HG02610 (cell line): Measurements from ENCODE around the gene NFATC4.
"Not testable (repeated sequence)": the region's sequence is repeated elsewhere in the genome, so short reads cannot be mapped to it uniquely, and the experiment has no call there.

Experiments
- ATAC-seq: cut with Tn5 transposase; IDR thresholded peaks from one replicate; pipeline ENCODE4 v1.9.1; 2021; ENCODE audit warnings: mild to moderate bottlenecking, moderate library complexity; ENCODE audit not compliant: unreplicated experiment

NFATC4 gene

DNA sequence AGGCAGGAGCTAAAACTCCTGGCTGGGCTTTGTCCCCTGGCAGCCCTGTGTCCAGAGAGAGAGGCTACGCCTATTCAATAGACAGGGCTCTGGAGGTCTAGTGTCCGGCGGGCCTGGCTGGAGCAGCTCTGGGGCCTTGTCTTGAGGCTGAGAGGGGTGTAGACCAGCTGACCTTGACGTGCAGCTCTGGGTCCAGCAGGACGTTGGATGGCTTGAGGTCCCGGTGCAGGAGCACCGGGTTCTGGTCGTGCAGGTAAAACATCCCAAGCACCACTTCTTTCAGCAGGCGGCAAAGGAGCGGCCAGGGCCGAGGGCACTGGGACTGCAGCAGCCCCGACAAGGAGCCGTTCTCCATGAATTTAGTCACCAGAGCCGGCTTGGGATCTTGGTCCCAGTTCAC, 29.1 kb upstream of the NFATC4 start:
- no peak for ATAC-seq

DNA sequence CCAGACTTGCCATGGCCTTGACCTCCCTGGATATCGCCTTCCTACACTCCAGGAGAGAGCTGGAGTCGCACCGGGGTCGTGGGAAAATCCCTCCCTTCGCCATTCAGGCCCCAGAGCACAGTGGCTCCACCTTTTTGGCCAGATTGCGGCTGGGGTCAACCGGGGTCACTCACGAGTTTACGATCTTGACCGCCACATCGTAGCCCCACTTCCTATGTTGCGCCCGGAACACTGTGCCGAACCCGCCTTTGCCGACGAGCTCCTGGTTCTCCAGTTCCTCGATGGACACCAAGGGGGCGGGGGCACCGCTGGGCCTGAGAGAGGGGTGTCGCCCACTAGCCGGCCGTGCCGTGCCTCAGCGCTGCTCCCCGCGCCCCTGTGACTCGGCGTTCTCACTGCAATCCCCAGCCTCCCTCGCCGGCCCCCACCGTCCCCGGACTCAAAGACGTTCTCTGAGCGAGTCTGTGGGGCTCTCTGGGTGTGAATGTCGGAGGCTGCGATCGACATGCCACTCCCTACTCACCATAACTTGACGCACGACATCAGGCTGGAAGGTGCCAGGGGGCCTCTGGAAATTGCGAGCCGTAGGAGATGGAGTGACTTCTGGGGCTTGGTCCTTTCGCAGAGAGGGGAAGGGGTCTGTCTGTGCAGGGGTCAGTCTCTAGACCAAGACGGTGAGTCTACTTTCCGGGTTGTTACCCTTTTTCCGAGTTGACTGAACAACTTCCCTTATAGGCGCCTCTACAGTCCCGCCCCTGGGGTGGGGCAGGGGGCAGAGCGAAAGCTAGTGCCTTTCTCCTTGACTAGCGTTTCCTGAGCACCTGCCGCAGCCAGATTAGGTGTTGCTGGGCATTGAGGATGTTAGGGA, 28.5 kb upstream of the NFATC4 start, which contains the start of gene RIPK3:
Gene RIPK3, minus strand, starts transcription at position 708 of the 868 bp plus-strand sequence. Its CDS starts 165 bp downstream, at position 543.
- ATAC-seq, result peak; percentile 87

DNA sequence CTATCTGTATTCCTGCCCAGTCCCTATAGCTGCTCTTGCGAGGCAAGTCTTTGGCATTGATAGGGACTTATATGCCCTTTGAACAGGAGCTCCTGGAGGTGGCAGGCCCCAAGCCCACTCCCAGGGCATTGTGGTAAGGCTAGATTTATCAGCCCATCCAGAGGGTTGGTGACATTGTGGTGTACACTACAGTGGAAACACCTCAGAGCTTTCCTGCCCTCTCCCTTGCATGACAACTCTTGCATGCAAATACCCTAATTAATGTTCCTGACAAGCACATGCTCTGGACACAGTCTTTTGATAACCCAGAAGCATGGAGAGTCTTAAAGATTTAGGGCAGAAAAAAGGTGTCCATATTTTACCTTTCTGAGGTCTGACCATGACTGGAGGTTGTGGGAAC, 27.4 kb upstream of the NFATC4 start:
- ATAC-seq, result no peak

GRCh38 chr14:24342889-24343288, 25.1 kb upstream of the NFATC4 start:
- ATAC-seq, result no peak

DNA sequence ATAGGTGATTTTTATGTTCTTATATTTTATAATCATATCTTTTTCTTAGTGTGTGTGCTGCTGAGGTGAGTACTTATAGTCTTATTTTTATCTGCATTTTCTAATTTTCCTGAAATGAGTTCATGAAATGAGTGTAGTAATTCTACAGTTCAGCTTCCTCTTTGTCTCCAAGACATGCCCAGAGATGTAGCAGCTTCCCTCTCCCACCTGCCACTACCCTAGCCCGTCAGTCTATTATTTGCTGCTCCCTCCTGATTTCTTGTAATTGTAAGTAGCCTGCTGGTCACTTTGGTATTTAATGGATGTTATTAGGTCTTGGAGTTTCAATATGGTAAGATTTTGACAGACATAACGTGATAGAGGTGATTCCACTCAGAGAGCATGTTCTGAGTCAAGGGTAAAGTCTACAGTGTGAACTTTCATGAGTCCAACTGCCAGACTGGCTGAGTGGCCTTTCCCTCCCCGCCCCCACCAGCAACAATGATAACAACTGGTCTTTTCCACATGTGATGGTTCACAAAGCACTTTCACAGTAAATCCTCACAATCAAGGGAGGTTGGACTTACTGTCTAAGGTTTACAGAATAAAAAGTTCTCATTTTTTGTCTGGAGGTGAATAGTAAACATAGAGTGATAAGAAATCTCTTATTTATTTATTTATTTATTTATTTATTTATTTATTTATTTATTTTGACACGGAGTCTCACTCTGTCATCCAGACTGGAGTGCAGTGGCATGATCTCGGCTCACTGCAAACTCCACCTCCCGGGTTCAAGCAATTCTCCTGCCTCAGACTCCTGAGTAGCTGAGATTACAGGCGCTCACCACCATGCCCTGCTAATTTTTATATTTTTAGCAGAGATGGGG, 24.0 kb upstream of the NFATC4 start:
- ATAC-seq, result no peak

- ATAC-seq, result no peak
Measured at GRCh38 chr14:24347134-24347533, 20.9 kb upstream of the NFATC4 start.

- ATAC-seq, result no peak
Measured at GRCh38 chr14:24348186-24348585, 19.8 kb upstream of the NFATC4 start.

DNA sequence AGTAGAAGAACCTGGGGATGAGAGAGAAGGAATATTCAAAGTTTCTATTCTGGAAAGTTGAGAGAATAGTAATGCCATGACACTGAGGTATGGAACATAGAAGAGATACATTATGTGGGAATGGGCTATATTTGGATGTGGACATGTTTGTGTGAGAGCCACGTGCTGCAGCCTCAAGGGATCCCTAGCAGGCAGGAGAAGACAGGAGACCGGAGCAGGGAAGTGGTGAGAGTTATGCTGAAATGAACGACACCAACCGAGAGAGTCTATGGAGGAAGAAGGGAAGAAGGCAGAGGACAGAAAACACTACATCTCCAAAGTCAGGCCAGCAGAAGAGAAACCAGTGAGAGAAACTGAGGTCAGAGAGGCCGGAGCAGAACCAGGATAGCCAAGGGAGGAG, 18.2 kb upstream of the NFATC4 start:
- no peak for ATAC-seq

- no peak for ATAC-seq
Measured at GRCh38 chr14:24351517-24351916, 16.5 kb upstream of the NFATC4 start.

GRCh38 chr14:24353559-24354481, 14.2 kb upstream of the NFATC4 start:
- no peak for ATAC-seq

DNA sequence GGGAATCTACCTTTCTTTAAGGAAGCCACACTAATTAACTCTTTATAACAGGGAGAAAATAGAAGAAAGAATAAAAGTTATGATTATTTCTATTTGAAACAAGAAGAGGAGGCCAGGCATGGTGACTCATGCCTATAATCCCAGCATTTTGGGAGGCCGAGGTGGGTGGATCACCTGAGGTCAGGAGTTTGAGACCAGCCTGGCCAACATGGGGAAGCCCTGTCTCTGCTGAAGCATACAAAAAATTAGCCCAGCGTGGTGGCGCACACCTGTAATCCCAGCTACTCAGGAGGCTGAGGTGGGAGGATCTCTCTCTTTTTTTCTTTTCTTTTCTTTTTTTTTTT, 13.5 kb upstream of the NFATC4 start:
- ATAC-seq, result not testable (repeated sequence)

DNA sequence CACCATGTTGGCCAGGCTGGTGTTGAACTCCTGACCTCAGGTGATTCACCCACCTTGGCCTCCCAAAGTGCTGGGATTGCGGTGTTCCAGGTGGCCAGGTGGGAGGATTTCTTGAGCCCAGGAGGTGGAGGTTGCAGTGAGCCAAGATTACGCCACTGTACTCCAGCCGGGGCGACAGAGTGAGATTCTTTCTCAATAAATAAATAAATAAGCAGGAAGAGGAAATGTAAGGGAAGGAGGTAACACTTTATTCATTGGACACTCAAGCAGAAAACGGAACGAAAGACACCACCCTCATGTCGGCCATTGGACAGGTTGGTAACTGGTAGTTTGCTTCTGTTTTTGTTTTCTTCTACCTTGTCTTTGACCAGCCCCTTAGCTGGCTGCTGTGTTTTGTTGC, 13.0 kb upstream of the NFATC4 start:
- ATAC-seq, result no peak

GRCh38 chr14:24356208-24356607, 11.8 kb upstream of the NFATC4 start:
- no peak for ATAC-seq

GRCh38 chr14:24360281-24360680, 7.7 kb upstream of the NFATC4 start:
- no peak for ATAC-seq

GRCh38 chr14:24361326-24361725, 6.7 kb upstream of the NFATC4 start:
- no peak for ATAC-seq

DNA sequence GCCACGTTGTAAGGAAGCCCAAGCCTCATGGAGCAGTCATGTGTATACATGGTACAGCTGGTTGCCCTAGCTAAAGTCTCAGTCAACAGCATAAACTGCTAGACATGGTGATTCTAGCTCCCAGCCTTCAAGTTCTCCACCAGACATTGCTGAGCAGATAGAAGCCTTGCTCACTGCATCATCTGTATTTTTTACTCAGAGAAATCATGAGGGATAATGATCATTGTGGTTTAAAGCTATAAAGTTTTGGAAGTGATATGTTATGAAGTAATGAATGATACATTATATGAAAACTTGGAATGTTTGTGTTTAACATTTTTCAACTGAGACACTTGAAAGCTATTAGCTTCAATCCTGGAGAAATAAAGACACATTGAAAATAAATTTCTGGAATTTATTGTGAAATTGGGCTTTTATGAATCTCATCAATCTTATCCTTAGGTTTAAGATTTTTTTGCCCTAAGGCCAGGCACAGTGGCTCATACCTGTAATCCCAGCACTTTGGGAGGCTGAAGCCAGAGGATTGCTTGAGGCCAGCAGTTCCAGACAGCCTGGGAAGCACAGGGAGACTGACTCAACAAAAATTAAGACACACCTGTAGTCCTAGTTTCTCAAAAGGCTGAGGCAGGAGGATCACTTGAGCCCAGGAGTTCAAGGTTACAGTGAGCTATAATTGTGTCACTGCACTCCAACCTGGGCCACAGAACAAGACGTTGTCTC, 5.6 kb upstream of the NFATC4 start:
- no peak for ATAC-seq

DNA sequence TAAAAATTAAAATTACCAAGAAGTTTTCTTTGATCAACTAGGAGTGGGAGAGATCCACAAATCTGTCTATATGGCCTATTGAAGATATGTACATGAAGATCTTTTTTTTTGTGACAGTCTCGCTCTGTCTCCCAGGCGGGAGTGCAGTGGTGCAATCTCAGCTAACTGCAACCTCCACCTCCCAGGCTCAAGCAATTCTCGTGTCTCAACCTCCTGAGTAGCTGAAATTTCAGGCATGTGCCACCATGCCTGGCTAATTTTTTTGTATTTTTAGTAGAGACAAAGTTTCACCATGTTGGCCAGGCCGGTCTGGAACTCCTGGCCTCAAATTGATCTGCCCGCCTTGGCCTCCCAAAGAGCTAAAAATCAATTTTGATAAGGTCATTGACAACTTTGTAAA, 4.6 kb upstream of the NFATC4 start:
- no peak for ATAC-seq

DNA sequence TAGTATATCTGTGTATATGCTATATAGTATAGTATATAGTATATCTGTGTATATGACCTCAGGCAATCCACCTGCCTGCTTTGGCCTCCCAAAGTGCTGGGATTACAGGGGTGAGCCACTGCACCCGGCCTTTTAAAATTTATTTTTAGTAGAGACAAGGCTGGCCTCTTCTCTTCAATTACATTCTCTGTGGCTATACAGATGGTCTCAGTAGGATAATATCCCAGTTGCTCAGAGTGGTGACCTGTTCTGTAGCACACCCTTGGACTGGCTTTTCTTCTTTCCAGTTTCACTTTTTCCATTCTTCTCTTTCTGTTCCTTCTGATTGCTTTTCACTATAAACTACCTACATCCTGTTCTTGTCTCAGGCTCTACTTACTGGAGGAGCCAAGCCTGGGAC, 3.1 kb upstream of the NFATC4 start:
- no peak for ATAC-seq

DNA sequence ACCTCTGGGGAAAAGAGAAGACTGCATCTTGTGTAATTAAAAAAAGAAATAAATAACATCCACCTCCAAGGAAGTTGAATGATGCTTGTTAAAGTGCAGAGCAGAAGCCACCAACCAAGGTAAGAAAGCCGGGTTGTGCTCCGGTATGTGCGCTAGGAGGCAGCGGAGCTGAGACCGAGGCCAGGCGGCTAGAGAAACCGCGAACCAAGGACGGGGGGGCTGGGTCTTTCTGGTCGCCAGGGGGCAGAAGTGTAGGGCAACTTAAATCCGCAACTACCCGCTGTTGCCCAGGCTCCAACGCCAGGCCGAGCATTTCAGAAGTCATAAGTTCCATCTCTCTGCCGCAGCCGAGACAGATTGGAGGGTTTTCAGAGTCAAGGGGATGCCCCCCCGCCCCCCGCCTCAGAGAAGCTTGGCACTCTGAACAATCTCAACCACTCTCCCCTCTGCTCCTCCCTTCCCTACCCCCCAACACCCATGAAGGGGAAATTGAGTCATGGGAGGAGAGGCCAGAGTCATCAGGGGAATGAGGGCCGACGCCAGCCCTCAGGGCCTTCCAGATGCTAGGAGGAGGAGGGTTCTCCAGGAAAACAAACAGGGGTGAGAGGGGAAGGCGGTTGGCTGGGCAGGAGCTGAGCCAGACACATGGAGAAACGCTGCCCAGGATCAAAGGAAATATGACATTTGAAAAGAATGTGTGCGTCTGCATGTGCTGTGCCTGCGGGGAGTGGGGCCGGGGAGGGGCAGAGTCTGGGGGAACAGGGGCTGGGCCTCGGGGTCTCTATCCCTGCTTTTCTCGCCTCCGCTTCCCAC, 2.2 kb upstream of the NFATC4 start:
- ATAC-seq, result no peak

DNA sequence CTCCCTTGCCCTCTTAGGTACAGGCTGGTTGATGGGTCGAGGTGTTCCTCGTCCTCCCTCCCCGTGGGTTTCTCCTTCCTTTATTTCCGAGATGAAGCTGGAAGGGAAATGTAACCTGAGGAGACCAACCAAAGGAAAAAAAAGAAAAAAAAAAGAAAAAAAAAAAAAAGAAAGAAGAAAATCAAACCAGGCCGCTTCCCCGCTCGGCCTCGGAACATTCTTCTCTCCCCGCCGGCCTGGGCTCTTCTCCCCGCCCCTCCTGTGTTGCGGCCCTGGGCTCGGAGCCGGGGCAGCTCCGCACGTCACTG, 1.6 kb upstream of the NFATC4 start:
- ATAC-seq, result no peak
